IPS DF 4.7 (cell line): Measurements from ENCODE around the gene KCNIP2.
A peak's percentile ranks its signal among the peaks of the same experiment; 100 is the strongest.
"Not testable (repeated sequence)": the region's sequence is repeated elsewhere in the genome, so short reads cannot be mapped to it uniquely, and the experiment has no call there.

ENCODE experiments used
- DNase-seq: peaks from one replicate; pipeline ENCODE4 v3.0.0-alpha.2; 2013; ENCODE audit warnings: low spot score; ENCODE audit errors: extremely low read depth

The KCNIP2 gene

GRCh38 chr10:101828766-101829551, 14.6 kb downstream of the KCNIP2 start:
- no peak for DNase-seq

DNA sequence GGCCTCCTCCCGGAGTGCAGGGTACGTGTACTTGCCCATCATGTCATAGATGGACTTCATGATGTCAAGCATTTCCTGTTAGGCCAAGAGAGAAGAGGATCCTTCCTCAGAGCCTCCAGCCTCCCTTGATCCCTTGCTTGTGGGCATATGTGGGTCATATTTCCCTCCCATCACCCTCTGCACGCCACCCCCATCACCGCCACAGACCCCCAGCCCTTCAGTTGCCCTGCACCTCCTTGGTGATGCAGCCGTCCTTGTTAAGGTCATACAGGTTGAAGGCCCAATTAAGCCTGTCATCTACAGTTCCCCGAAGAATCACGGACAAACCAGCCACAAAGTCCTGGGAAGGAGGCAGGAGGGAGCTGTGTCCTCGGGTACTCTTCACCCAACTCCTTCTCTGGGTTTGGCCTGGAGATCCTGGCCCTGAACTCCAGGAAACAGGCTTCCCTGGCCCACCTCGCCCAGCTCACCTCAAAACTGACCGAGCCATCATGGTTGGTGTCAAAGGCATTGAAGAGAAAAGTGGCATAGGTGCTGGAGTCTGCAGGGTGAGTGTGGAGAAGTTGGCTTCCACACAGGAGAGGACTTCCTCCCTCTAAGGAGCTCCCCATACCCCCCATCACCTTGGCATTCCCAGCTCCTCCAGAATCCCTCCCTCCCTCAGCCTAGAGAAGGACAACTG, 15.5 kb downstream of the KCNIP2 start:
- no peak for DNase-seq

- no peak for DNase-seq
These were observed 16.7 kb downstream of the KCNIP2 start for GRCh38 chr10:101826852-101827434.

DNA sequence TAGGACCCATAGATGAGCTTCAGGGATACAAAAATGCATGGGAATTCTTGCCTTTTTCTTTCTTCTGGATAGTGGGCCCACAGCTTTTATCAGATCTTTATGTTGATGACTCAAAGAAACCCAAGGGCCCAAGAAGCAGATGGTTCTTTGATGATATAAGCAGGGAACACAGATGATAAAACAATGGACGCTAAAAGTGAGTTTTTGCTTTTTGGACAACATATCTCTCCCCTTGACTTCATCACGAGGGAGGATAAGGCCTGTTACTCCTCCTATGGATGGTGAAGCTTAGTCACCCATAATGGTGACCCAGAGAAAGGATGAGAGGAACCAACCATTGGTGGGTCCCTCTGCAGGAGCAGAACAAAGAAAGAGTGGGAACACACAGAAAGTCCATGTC, 18.9 kb downstream of the KCNIP2 start:
- DNase-seq, result no peak

DNA sequence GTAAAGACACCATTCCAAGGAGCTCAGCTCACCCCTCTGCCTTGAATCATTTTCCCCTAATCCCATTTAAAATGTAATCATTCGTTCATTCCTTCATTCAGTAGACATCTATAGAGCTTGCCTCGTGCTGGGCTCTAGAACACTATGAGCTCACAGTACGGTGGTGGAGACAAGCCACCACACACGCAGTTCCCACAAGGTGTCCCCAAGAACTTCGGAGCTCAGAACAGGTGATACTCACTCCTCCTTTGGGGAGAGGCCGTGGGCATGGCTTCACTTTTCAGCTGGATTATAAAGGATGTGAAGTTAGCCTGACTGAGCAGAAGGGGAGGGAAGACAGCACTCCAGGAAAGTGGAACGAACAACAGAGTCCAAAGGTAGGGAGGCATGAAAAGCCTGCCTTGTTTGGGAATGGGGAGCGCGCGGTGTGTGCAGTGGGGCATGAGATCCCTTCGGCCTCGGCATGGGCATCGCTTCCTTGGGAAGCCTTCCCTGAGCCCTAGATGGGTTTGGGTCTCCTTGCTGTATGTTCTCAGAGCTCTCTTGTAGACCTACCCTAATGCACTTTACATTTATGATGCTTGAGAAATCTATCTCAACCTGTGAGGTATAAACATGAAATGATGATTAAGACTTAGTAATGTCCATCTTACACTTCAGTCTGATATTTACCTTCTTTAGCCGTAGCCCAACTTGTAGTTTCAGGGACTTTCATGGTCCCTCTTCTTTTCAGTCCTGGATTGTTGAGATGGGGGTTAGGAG, 24.5 kb downstream of the KCNIP2 start:
- no peak for DNase-seq

DNA sequence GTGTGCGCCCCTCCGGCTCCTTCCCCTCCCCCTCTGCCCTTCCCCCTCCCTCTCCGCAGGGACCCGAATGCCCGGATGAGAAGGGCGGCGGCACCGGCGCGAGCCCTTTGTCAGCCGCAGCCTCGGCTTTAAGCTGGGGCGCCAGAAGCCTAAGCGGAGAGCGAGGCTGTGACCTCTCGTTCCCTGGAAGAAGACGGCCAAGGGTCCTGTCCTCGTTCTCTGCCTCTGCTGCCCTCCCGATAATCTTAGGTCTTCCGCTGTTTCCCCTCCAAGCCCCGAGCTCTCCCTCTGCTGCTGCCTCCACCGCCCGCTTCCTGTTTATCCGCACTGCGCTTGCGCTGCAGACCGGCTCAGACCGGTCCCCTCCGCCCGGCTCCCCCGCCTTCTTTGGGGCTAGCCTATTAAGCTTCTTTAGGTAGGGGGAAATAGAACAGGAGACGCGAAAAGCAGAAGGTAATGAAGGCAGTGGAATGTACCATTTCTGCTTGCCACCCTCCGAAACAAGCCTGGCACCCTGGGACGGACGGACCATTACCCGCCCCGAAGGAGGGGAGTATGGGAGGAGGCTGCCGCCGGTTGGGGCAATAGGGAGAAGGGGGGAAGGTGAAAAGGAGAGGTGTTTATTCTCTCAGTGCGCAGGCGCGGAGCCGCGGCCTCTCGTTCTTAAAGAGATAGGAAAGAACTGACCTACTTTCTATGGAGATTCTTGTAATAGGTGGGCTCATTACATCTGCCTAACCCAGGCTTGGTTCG, 25.3 kb downstream of the KCNIP2 start, which contains the start of gene OGA:
Gene OGA (minus strand): TSS at position 326 of the 753 bp plus-strand sequence. CDS start 422 bp downstream, outside the sequence.
- peak; percentile 100 for DNase-seq

GRCh38 chr10:101817337-101818118, 26.1 kb downstream of the KCNIP2 start:
- DNase-seq, result no peak

GRCh38 chr10:101816913-101817336, 26.7 kb downstream of the KCNIP2 start:
- no peak for DNase-seq

- no peak for DNase-seq
These were observed 27.2 kb downstream of the KCNIP2 start for GRCh38 chr10:101816376-101816775.

DNA sequence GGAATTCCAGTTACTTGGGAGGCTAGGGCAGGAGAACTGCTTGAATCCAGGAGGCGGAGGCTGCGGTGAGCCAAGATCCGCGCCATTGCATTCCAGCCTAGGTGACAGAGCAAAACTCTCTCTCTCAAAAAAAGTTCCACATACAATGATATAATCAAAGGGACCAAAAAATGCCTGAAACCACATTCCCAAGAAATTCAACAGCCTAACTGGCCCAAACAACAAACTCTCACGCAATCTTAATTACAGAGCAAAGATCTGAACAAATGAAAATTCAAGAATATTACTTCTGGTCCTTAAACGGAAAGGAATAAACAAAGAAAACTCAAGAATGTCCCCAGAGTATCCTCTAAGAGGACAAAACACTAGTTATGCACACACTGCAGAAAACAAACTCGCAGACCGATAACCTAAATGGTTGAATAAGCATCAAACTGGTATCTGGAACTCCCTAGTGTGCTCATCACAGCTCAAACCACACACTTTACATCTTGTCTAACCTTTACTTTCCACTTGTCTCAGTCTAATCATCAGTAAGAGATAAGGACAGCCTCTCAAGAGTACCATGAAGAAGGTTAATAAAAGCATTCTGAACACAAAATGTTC, 29.0 kb downstream of the KCNIP2 start:
- DNase-seq, result no peak

DNA sequence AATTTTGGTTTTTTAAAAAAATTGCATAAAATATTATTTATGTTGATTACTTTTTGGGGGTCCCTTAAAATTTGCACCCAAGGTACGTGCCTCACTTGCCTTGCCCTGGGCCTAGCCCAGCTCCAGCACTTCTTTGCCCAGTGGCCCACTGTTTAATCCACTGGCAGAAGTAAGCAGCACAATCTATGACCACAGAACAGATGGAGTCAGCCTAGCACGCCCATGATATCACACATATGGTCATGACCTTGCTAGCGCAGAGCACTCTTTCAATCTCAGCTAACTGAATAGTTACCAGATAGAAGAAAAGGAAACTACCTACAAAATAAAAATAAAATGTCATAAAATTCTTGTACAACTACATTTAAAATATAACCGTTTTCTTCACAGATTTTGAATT, 31.0 kb downstream of the KCNIP2 start:
- DNase-seq, result no peak

DNA sequence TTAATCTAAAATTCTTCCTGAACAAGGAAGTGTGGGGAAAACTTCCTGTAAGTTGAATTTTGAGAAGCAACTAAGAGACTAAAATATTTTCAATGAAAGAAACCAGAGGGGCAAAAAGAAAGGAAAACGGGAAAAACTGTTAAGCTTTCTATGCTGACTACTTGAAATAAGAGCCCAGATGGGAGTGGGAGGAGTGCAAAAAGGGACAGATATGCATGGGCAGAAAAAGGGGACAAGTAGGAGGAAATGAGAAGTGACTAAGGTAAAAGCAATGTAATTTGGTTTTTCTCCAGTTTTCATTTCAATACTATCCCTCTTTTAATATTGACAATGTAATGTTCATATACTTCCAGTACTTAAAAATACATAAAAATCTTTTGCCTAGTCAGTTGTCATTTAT, 36.4 kb downstream of the KCNIP2 start:
- DNase-seq, result no peak

DNA sequence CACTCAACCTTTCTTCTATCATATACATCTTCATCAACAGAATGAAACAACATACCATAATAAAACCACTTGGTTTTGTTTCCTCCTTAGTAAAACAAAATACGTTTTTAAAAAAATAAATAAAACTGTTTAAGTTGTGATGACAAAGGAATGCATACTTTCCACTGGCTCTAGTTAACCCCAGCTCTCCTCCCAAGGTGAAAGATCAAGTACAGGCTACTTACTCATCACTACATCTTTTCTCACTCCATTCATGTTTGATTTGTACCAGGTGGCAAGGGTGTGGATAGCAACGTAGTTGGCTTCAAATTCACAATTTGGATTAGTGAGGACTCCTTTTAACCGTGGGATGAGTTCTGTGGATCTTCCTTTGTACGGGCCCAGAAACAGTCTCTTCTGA, 40.1 kb downstream of the KCNIP2 start:
- no peak for DNase-seq

DNA sequence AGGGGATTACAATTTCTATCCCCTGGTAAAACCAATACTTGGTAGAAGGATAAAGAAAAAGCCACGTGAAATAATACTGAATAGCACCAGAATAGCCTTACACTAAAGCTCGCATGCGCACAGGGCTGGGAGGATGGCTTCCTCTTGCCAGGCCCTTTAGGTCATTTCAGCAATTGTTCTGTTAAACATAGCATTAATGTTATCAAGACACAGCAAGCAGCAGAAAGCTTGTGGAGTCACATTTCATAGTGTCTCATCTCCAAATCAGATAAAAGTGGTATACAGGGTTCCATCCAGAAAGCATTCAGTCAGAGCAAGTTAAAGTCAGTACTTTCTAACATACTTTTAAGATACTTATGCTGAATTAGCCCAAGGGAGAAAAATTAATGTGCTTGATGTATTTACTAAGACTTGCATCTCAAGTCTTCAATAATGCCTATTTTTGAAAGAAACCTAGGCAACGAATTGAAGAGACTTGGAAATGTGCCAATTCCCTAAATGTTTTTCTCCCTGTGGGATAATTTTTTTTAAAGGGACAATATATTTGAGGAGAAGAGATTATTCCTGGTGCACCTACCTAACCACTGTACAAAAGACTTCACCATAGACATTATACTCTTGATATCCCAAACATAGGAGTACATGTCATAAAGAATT, 46.1 kb downstream of the KCNIP2 start:
- DNase-seq, result no peak

DNA sequence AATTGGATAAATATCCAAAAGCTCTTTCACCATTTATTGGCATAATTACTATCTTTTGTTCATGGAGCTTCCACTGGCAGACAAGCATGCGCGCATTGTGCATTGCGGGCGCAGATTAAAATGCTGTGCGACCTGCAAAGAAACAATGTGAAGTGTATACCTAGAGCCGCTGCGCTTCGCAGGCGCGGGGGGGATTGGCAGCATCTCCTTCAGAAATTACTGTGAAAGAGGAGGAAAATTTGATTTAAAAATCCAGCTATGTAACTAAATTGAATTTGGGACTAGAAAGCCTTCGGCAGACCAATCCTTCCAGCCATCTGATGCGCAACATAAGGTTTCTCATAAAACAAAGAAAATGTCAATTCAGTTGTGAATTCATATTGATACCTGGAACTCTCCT, 50.1 kb downstream of the KCNIP2 start:
- no peak for DNase-seq

- DNase-seq, result no peak
These were observed 53.9 kb downstream of the KCNIP2 start for GRCh38 chr10:101789686-101790085.

DNA sequence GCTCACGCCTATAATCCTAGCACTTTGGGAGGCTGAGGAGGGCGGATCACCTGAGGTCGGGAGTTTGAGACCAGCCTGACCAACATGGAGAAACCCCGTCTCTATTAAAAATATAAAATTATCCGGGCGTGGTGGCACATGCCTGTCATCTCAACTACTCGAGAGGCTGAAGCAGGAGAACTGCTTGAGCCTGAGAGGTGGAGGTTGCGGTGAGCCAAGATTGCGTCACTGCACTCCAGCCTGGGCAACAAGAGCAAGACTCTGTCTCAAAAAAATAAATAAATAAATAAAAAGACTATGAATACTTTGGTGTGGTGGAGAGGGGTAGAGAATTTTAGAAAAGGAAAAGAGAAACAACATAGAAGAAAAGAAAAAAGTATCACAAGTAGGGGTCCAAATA, 54.4 kb downstream of the KCNIP2 start:
- DNase-seq, result not testable (repeated sequence)

DNA sequence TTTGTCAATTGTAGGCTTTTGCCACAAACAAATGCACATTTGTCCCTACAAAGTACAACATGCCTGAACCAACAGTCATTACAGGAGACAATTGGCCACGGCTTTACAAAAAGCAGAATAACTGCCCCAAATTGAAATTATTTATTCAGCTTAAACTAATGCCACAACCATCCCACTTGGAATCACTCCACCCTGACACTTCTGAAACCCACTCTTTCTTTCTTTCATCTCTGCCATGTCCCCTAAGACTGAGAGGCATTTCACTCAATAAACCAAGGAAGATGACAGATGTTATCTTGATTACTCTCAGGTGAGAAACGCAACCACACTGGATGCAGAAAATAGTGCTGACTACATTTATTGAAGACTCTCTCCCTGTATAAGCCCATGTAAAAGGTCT, 57.8 kb downstream of the KCNIP2 start:
- no peak for DNase-seq

GRCh38 chr10:101784558-101784957, 59.0 kb downstream of the KCNIP2 start:
- DNase-seq, result no peak
